Effector CD4-positive, alpha-beta T cell (primary cell): ENCODE measurements around the gene L1CAM.
A peak's percentile ranks its signal among the peaks of the same experiment; 100 is the strongest.

Source experiments
- DNase-seq: peaks from one replicate; pipeline ENCODE4 v3.0.0-alpha.2; 2020

The L1CAM gene

GRCh38 chrX:153876112-153876491 lies 9.9 kb downstream of the L1CAM start:
- DNase-seq: no peak

GRCh38 chrX:153875391-153876111 lies 10.4 kb downstream of the L1CAM start:
- DNase-seq: peak; percentile 63

- no peak for DNase-seq
These were observed 11.4 kb downstream of the L1CAM start for GRCh38 chrX:153874366-153875125.

DNA sequence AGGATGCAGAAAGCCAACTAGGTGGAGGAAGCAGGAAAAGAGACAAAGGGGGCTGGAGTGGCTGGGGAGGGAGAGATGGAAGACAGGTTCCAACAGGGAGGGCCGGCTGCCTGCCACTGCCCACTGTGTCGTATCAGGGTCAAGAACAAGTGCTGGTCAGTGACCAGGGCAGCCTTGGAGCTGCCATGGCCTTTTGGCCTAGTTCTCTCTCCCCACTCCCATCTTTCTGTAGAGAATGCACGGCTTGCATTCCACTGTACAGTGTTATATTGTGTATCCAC lies 11.9 kb downstream of the L1CAM start:
- DNase-seq: no peak

GRCh38 chrX:153873282-153874084 lies 12.5 kb downstream of the L1CAM start:
- no peak for DNase-seq

- DNase-seq: no peak
These were observed 13.8 kb downstream of the L1CAM start for GRCh38 chrX:153871946-153872878.

DNA sequence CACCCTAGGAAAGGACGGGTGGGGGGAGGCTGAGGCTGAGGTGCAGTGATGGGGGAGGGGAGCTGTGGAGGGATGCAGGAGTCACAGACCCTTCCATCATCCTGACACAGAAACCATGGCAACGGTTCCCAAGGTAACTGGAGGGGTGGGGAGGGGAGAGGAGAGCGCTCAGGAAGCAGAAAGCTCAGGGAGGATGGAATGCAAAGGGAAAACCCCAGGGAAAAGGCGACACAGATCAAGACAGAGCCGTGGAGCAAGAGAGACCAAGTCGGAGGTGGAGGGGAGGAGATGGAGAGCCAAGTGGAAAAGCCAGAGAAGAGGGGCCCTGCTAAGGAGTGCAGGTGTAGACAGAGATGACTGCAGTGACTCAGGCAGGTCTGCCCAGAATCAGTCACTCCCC lies 14.5 kb downstream of the L1CAM start:
- no peak for DNase-seq

GRCh38 chrX:153870791-153871360 lies 15.1 kb downstream of the L1CAM start:
- no peak for DNase-seq

DNA sequence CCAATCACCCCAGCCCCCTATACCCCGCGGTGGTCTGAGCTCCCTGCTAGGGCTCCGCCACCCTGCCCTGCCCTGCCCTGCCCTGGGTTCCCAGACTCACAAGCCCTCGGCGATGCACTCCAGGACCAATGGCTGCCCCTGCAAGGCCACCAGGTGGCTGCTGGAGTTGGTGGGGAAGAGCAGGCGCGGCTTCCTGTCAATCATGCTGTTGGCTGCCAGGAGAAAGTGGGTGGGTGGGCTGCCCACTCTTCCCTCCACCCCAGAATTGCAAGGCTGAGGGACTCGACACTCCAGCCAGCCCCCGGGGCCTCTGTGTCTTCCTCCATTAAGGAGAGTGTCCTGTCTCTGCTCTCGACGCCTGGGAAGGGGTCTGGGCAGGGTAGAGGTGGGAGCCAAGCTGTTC lies 15.7 kb downstream of the L1CAM start:
- no peak for DNase-seq

- DNase-seq: no peak
These were observed 16.3 kb downstream of the L1CAM start for GRCh38 chrX:153869473-153870287.

- no peak for DNase-seq
These were observed 17.1 kb downstream of the L1CAM start for GRCh38 chrX:153868576-153869472.

- no peak for DNase-seq
These were observed 18.3 kb downstream of the L1CAM start for GRCh38 chrX:153867671-153868070.

- DNase-seq: no peak
These were observed 18.8 kb downstream of the L1CAM start for GRCh38 chrX:153867139-153867538.

DNA sequence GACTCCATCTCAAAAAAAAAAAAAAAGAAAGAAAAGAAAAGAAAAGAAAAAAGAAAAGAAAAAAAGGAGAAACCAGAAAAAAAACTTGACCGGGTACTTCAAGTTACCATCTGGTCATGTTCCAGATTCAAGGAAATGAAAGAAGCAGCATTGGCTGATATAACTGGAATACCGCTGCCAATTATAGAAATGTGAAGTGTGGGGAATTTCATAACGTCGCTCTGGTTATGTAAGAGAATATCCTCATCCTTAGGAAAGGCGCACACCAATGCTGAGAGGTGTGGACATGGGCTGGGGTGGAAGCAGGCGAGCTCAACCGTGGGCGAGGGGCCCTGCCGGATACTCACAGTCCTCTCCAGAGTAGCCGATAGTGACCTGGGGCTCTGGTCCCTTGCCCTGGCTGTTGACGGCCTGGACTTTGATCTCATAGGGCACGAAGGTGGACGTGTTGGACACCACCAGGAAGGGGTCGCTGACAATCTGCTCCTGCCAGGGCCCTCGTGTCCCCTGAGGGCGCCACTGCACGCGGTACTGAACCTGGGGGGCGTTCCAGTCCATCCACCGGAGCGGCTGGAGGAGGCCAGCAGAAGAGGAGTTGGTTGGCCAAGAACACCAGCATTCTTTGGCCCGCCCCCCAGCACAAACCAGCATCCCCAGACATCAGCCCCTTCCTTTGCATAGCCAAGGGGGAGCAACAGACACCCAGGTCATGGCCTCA lies 19.5 kb downstream of the L1CAM start:
- DNase-seq: no peak

DNA sequence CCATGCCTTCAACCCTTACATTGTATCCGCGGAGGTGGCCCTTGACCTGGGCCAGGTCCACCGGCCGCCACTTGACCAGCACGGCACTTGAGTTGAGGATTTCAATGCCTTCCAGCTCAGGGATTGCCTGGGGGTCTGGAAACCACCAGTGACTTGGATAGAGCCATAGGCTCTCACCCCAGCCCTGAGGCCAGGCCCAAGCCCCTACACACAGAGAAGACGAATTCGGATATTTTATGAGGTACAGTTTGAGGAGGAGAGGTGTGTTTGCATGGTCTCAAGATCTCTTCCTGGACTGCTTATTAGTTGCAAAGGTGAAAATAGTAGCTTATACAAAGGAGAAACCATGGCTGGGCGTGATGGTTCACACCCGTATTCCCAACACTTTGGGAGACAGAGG lies 20.3 kb downstream of the L1CAM start:
- DNase-seq: no peak

DNA sequence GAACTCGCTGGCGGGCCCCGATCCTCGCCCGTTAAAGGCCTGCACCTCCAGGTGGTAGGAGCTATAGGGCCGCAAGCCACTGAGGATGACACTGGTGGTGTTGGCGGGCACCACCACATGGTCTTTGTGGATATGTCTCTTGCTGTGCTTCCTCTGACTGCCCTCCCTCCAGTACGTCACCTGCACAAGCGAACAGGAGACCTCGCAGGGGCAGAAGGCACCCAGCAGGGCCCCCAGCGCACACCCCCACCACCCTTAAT lies 20.7 kb downstream of the L1CAM start:
- DNase-seq: no peak

DNA sequence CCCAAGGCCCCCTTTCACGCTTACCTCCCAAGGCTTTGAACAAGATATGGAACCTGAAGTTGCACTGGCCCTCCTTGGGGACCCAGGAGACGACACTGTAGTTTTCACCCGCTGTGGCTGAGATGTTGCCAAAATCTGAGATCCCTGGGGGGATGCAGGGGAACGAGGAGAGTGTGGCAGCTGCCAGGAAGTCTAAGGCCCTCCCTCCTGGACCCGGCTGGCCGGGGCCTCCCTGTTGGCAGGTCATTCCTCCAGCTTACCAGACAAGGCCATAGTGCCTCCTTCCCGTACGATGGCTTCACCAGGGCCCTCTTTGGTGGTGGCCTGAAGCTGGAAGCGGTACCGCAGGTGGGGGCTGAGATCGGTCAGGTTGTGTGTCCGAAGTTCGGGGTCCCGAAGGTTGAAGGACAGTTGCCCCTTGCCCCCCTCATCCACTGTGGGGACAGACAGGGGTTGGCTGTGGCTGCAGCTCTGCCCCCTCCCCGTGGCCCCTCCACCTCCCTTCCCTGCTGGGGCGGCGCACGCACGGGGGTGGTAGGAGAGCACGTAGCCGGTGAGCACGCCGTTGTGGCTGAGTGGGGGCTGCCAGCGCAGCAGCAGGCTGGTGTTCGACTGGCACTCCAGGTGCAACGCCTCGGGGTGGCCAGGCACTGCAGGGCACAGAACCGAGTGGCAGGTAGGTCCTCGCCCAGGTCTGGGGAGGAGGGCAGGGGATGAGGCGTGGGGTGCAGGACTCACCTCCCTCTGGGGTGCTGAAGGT lies 21.2 kb downstream of the L1CAM start:
- no peak for DNase-seq

- no peak for DNase-seq
These were observed 21.9 kb downstream of the L1CAM start for GRCh38 chrX:153864101-153864500.
